Transverse colon (tissue), 4 donors: ENCODE data around the gene ABCG2. TPM values are rescaled to one million over a fixed set of nuclear protein-coding genes. Genes with fewer than 3 reads are reported as not detected.
"Not testable (repeated sequence)": the region's sequence is repeated elsewhere in the genome, so short reads cannot be mapped to it uniquely, and the experiment has no call there.

Source experiments
- DNase-seq: peaks from one replicate; pipeline ENCODE4 v3.0.0-alpha.2; 2019
- H3K27ac ChIP-seq, 4 donors: fragments of 200-600 bp; sonication (generic); 2 replicates each; pipeline ENCODE4 v1.5.1; 2016 to 2018; ENCODE audit warnings: inconsistent platforms in 4 of 4
- H3K27me3 ChIP-seq: fragments of 200-600 bp; sonication (generic); 2 replicates; pipeline ENCODE4 v1.5.1; 2017; ENCODE audit warnings: inconsistent platforms
- H3K36me3 ChIP-seq, 4 donors: fragments of 200-600 bp; sonication (generic); 2 replicates each; pipeline ENCODE4 v1.5.1; 2017 to 2019; ENCODE audit warnings: inconsistent platforms in 4 of 4
- H3K4me1 ChIP-seq, 4 donors: fragments of 200-600 bp; sonication (generic); 2 replicates each; pipeline ENCODE4 v1.5.1; 2017 to 2020; ENCODE audit warnings: inconsistent platforms in 4 of 4
- H3K4me3 ChIP-seq, 4 donors: fragments of 200-600 bp; sonication (generic); 1 replicate in 1 of 4; 2 replicates in 3 of 4; pipeline versions ENCODE4 v1.5.1 to v1.6.1; 2017 to 2019; ENCODE audit warnings: inconsistent platforms in 4 of 4
- H3K9me3 ChIP-seq, 2 donors: fragments of 200-600 bp; sonication (generic); 2 replicates each; pipeline ENCODE4 v1.5.1; 2017 to 2019; ENCODE audit warnings: inconsistent platforms in 2 of 2
- EP300 ChIP-seq: sonication (generic); formaldehyde crosslinking; IDR thresholded peaks from one replicate; pipeline ENCODE4 v1.6.1; 2017; ENCODE audit warnings: antibody characterized with exemption, low read depth
- POLR2A ChIP-seq: fragments of 450-650 bp; IDR thresholded peaks from one replicate; pipeline ENCODE4 v1.6.1; 2016; ENCODE audit warnings: antibody characterized with exemption, mild to moderate bottlenecking, moderate library complexity
- POLR2AphosphoS5 ChIP-seq, 3 donors: sonication (generic); formaldehyde crosslinking; IDR thresholded peaks; one replicate each; pipeline ENCODE4 v1.6.1; 2016; ENCODE audit warnings: antibody characterized with exemption in 3 of 3
- WGBS, 2 donors: methylation state at CpG; one replicate each; pipeline ENCODE4 v1.1.5; 2018; ENCODE audit warnings: low coverage in 1 of 2; 5-methylcytosine and 5-hydroxymethylcytosine counted together
- in situ Hi-C, 4 donors: fragments of 200-750 bp; cut with MboI; loops; one replicate each; pipeline versions ENCODE4 v1.15.0 to v1.15.1; 2017; ENCODE audit warnings: low sequenced_read_pairs in 3 of 4, low pct_ligation_motif_present in 1 of 4, low pct_unique_long_range_greater_than_20kb in 1 of 4
- intact Hi-C: fragments of 100-400 bp; cut with DNase I; formaldehyde crosslinking; loops from one replicate; pipeline ENCODE4 v1.15.1; 2023; ENCODE audit warnings: low total_unique reads
- total RNA-seq, 4 donors: library from RNA; depleted of rRNA; stranded (reverse); fragments of >200 nt; gene quantifications; one replicate each; pipeline ENCODE4 v1.1.0, GENCODE V29; 2016
- TF ChIP-seq, protein P1 (sequence below), 5 experiments: fragments of 200-600 bp in 3 of 5; fragments of 450-650 bp in 2 of 5; sonication (generic) in 3 of 5; IDR thresholded peaks; 1 replicate in 2 of 5; 2 replicates in 3 of 5; pipeline ENCODE4 v1.5.1; 2016 to 2017; ENCODE audit warnings: antibody characterized with exemption in 5 of 5, inconsistent platforms in 3 of 5, mild to moderate bottlenecking in 2 of 5, moderate library complexity in 1 of 5

ABCG2 gene
- total RNA-seq, 4 donors from 2014 or later, result 5.6 to 36.6 (median 21.4) TPM

DNA sequence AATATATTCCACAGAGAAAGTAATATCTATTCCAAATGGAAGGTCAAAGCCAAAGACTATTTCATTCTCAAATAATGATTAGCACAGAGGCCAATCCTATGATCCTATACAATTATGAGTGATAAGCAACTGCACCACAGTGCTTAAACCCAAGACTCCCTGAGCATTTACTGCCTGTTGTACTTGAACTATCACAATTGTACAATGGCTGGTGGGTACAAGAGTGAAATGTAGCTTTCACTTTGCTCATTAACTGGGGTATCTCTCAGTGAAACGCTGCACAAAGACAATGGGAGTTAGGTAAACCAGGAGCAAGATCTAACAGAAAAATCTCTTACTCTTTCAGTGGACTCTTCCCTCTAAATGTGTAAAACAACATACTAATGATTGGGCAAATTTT lies 24.3 kb downstream of the ABCG2 start:
- in situ Hi-C loops (no loop called here), intact Hi-C loops (no loop called here)
- Histone ChIP-seq H3K9me3 (no peaks in the 10 kb centered on the region), H3K27me3 (no peaks in the 10 kb centered on the region), H3K4me3 (no peak overlapping the region), H3K27ac (peak overlapping the region in 2 of 4 donors; percentile 56 to 59), H3K36me3 (no peaks in the 10 kb centered on the region), H3K4me1 (peaks cover 0 to 26% (median 0%) of the 10 kb centered on the region in 4 donors)
- TF ChIP-seq, protein P1, sequence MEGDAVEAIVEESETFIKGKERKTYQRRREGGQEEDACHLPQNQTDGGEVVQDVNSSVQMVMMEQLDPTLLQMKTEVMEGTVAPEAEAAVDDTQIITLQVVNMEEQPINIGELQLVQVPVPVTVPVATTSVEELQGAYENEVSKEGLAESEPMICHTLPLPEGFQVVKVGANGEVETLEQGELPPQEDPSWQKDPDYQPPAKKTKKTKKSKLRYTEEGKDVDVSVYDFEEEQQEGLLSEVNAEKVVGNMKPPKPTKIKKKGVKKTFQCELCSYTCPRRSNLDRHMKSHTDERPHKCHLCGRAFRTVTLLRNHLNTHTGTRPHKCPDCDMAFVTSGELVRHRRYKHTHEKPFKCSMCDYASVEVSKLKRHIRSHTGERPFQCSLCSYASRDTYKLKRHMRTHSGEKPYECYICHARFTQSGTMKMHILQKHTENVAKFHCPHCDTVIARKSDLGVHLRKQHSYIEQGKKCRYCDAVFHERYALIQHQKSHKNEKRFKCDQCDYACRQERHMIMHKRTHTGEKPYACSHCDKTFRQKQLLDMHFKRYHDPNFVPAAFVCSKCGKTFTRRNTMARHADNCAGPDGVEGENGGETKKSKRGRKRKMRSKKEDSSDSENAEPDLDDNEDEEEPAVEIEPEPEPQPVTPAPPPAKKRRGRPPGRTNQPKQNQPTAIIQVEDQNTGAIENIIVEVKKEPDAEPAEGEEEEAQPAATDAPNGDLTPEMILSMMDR (IDR thresholded peaks at IDR 0.05), result no peak
- no peak for TF ChIP-seq EP300
- TF ChIP-seq POLR2A, result no peak
- no peak for TF ChIP-seq POLR2AphosphoS5 (IDR thresholded peaks at IDR 0.05)
- WGBS, 2 donors, result 60 to 90% methylated on average over 1 of the region's 1 CpG
- no peak for DNase-seq

DNA sequence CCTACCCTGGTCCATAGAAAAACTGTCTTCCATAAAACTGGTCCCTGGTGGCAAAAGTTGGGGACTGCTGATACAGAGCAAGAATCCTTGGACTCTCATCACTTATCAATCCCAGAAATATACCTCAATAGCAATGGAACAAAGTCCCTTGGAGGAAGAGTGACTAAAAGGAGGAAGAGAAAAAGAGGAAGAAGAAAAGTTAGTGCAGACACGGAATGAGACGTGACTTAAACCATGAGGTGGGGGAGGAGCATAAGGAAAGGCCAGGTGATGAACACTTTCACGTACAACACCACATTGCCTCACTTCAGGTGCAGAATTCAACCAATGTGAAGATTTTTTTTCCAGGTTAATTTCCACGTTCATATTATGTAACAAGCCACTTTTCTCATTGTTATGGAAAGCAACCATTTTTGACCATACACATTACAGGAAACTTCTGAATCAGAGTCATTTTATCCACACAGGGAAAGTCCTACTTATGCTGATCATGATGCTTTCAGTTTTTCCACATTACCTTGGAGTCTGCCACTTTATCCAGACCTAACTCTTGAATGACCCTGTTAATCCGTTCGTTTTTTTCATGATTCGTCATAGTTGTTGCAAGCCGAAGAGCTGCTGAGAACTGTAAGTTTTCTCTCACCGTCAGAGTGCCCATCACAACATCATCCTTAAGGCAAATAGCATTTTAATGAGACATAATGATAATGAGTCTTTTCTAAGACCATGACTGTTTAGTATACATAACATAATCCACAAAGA lies 27.7 kb downstream of the ABCG2 start:
- Histone ChIP-seq H3K4me1 (peaks cover 0 to 16% (median 0%) of the 10 kb centered on the region in 4 donors), H3K9me3 (no peaks in the 10 kb centered on the region), H3K27me3 (no peaks in the 10 kb centered on the region), H3K36me3 (no peaks in the 10 kb centered on the region), H3K27ac (no peak overlapping the region), H3K4me3 (no peak overlapping the region)
- DNase-seq, result no peak
- in situ Hi-C loops (no loop called here), intact Hi-C loops (no loop called here)
- no peak for TF ChIP-seq POLR2AphosphoS5 (IDR thresholded peaks at IDR 0.05)
- no peak for TF ChIP-seq EP300
- TF ChIP-seq, protein P1 (IDR thresholded peaks at IDR 0.05), result no peak
- no peak for TF ChIP-seq POLR2A
- WGBS, 2 donors, result 78 to 83% methylated on average over 9 of the region's 9 CpGs

DNA sequence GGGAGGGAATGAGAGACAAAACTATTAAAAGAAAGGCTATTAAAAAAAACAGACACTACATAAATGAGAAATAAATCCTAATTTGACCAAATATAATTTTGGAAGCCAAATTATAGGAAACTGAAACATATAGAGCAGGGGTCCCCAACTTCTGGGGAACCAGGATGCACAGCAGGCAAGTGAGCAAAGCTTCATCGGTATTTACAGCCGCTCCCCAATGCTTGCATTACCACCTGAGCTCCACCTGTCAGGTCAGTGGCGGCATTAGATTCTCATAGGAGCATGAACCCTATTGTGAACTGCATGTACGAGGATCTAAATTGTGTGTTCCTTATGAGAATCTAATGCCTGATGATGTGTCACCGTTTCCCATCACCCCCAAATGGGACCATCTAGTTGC lies 28.4 kb downstream of the ABCG2 start:
- Histone ChIP-seq H3K4me3 (no peak overlapping the region), H3K27me3 (no peaks in the 10 kb centered on the region), H3K9me3 (no peaks in the 10 kb centered on the region), H3K27ac (no peak overlapping the region), H3K4me1 (peaks cover 0 to 10% (median 0%) of the 10 kb centered on the region in 4 donors), H3K36me3 (no peaks in the 10 kb centered on the region)
- 66 to 94% methylated on average over 2 to 5 of the region's 5 CpGs for WGBS, 2 donors
- in situ Hi-C loops, result no loop called here
- intact Hi-C loops, result no loop called here
- TF ChIP-seq POLR2A (no peak), EP300 (no peak), POLR2AphosphoS5 (IDR thresholded peaks at IDR 0.05) (no peak)
- TF ChIP-seq, protein P1 (IDR thresholded peaks at IDR 0.05), result no peak
- no peak for DNase-seq

DNA sequence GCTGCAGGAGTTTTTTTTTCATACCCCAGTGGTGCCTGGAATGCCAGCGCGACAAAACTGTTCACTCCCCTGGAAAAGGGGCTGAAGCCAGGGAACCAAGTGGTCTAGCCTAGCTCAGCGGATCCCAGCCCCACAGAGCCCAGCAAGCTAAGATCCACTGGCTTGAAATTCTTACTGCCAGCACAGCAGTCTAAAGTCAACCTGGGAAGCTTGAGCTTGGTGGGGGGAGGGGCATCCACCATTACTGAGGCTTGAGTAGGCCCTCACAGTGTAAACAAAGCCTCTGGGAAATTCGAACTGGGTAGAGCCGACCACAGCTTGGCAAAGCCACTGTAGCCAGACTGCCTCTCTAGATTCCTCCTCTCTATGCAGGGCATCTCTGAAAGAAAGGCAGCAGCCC lies 36.2 kb downstream of the ABCG2 start:
- peaks cover 11 to 16% of the 10 kb centered on the region in 2 donors for H3K9me3 ChIP-seq
- intact Hi-C loops, H3K27me3 ChIP-seq, H3K4me1 ChIP-seq, H3K36me3 ChIP-seq, DNase-seq, in situ Hi-C loops, H3K27ac ChIP-seq, H3K4me3 ChIP-seq: not testable (repeated sequence)
- WGBS, 2 donors, result 80 to 84% methylated on average over 1 to 5 of the region's 5 CpGs

DNA sequence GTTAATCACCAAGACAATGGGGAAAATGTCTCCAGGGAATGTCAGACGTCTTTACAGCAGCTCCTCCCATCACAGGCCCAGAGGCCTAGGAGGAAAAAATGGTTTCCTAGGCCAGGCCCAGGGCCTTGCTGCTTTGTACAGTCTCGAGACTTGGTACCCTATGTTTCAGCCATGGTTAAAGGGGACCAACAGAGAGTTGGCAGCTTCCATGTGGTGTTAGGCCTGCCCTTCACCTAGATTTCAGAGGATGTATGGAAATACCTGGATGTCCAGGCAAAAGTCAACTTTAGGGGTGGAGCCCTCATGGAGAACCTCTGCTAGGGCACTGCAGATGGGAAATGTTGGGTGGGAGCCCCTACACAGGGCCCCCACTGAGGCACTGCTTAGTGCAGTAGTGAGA lies 38.5 kb downstream of the ABCG2 start:
- DNase-seq, result no peak
- H3K27me3 ChIP-seq, result no peaks in the 10 kb centered on the region
- no peak overlapping the region for H3K4me3 ChIP-seq
- H3K27ac ChIP-seq, result no peak overlapping the region
- no peaks in the 10 kb centered on the region for H3K36me3 ChIP-seq
- intact Hi-C loops, result no loop called here
- no peaks in the 10 kb centered on the region for H3K4me1 ChIP-seq
- in situ Hi-C loops, result no loop called here
- H3K9me3 ChIP-seq, result peaks cover 11 to 16% of the 10 kb centered on the region in 2 donors
- TF ChIP-seq POLR2A, result no peak
- TF ChIP-seq POLR2AphosphoS5 (IDR thresholded peaks at IDR 0.05), result no peak
- no peak for TF ChIP-seq EP300
- TF ChIP-seq, protein P1 (IDR thresholded peaks at IDR 0.05), result no peak
- WGBS, 2 donors, result 85% methylated on average over 2 of the region's 2 CpGs; no CpG with 5 or more reads in 1 of the 2 donors
